Esophagus squamous epithelium (tissue), 4 donors: ENCODE data around the gene CDH12.
"Not testable (repeated sequence)": the region's sequence is repeated elsewhere in the genome, so short reads cannot be mapped to it uniquely, and the experiment has no call there.

ENCODE experiments used
- POLR2A ChIP-seq, 4 donors: fragments of 450-650 bp; IDR thresholded peaks; one replicate each; pipeline ENCODE4 v1.6.1; 2017; ENCODE audit warnings: antibody characterized with exemption in 4 of 4, mild to moderate bottlenecking in 4 of 4, moderate library complexity in 3 of 4
- TF ChIP-seq, protein P1 (sequence below), 6 experiments: fragments of 450-650 bp in 4 of 6; fragments of 200-600 bp in 2 of 6; sonication (generic) in 2 of 6; IDR thresholded peaks; one replicate each; pipeline ENCODE4 v1.5.1; 2016 to 2019; ENCODE audit warnings: antibody characterized with exemption in 6 of 6, mild to moderate bottlenecking in 4 of 6, moderate library complexity in 4 of 6

DNA sequence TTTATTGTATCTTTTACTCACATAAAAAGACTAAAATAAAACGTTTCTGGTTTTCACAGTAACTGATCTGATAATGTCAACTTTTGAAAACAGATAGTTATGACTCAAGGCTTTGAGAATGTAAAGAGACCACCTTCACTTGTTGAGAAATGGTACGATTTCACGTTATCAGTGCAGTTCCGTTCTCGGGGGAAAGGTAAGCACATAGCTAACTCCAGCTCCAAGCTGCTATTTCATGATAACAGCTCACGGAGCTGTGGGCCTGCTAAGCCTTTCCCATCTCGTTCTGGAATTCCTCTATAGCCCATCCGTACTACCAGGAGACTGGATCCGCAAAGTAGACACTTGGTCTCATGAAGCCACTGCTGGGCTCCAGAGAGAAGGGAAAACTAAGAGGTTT lies 701.3 kb downstream of the CDH12 start:
- TF ChIP-seq, protein P1, sequence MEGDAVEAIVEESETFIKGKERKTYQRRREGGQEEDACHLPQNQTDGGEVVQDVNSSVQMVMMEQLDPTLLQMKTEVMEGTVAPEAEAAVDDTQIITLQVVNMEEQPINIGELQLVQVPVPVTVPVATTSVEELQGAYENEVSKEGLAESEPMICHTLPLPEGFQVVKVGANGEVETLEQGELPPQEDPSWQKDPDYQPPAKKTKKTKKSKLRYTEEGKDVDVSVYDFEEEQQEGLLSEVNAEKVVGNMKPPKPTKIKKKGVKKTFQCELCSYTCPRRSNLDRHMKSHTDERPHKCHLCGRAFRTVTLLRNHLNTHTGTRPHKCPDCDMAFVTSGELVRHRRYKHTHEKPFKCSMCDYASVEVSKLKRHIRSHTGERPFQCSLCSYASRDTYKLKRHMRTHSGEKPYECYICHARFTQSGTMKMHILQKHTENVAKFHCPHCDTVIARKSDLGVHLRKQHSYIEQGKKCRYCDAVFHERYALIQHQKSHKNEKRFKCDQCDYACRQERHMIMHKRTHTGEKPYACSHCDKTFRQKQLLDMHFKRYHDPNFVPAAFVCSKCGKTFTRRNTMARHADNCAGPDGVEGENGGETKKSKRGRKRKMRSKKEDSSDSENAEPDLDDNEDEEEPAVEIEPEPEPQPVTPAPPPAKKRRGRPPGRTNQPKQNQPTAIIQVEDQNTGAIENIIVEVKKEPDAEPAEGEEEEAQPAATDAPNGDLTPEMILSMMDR (IDR thresholded peaks at IDR 0.05): not testable (repeated sequence)
- TF ChIP-seq POLR2A (IDR thresholded peaks at IDR 0.05): not testable (repeated sequence)
